Measurements from ENCODE around the gene SLIT1. TPM values are rescaled to one million over a fixed set of nuclear protein-coding genes. Genes with fewer than 3 reads are reported as not detected.

The SLIT1 gene
- polyA plus RNA-seq, 1 donor (not counting 4 experiments of a cell fraction or from before 2014, with no cell fraction given): 0.01 TPM

DNA sequence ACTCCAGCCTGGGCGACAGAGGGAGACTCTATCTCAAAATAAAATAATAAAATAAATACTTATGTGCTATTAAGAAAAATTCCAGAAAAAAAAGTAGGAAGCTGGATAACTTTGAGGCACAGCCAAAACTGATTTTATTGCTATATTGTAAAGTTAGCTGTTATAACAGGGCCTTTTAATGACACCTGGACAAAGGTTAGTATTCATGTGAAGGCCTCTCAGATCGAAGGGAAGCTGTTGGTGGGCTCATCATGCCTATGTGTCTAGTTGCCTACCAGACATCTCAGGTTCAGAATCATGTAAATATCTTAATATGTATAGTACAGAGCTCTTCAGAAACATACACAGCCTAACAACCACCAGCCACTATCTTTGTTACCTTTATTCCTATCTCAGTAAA is 210.6 kb downstream of the SLIT1 start:
- Histone ChIP-seq H3K4me1 (ENCODE audit: control insufficient read depth, extremely low read depth, insufficient read depth, low read length) (no peaks in the 10 kb centered on the region), H3K4me3 (ENCODE audit: control insufficient read depth in 2 of 3, extremely low read depth in 1 of 3, insufficient read depth in 2 of 3, low read depth in 1 of 3, low read length in 3 of 3) (no peak overlapping the region), H3K9ac (ENCODE audit: control insufficient read depth, extremely low read depth, insufficient read depth, low read length) (no peak overlapping the region), H3K27ac (ENCODE audit: control insufficient read depth, insufficient read depth, low read length) (no peak overlapping the region), H3K79me2 (ENCODE audit: control insufficient read depth, insufficient read depth, low read length) (no peaks in the 10 kb centered on the region), H3K36me3 (ENCODE audit: control insufficient read depth in 2 of 2, extremely low read depth in 1 of 2, insufficient read depth in 2 of 2, low read length in 2 of 2) (no peaks in the 10 kb centered on the region), H4K20me1 (ENCODE audit: control insufficient read depth, extremely low read depth, insufficient read depth, low read length) (no peaks in the 10 kb centered on the region), H3K9me3 (ENCODE audit: control insufficient read depth, low read depth, low read length) (no peaks in the 10 kb centered on the region), H3K9me1 (ENCODE audit: control insufficient read depth, extremely low read depth, insufficient read depth, low read length) (no peaks in the 10 kb centered on the region), H3K4me2 (ENCODE audit: control insufficient read depth, extremely low read depth, insufficient read depth, low read depth, low read length) (no peak overlapping the region), H3K27me3 (ENCODE audit: control insufficient read depth, extremely low read depth, insufficient read depth, low read length) (no peaks in the 10 kb centered on the region), H2AFZ (ENCODE audit: control insufficient read depth, low read length) (no peak overlapping the region)
- no peak for DNase-seq (ENCODE audit: low read depth, low spot score)
- FAIRE-seq: no peak
- dilution Hi-C loops (cut with MboI; ENCODE audit: extremely low pct_ligation_motif_present, low sequenced_read_pairs): no loop called here
- no peak for TF ChIP-seq EZH2 (IDR thresholded peaks at IDR 0.05; ENCODE audit: low read length)
- TF ChIP-seq, protein P1, sequence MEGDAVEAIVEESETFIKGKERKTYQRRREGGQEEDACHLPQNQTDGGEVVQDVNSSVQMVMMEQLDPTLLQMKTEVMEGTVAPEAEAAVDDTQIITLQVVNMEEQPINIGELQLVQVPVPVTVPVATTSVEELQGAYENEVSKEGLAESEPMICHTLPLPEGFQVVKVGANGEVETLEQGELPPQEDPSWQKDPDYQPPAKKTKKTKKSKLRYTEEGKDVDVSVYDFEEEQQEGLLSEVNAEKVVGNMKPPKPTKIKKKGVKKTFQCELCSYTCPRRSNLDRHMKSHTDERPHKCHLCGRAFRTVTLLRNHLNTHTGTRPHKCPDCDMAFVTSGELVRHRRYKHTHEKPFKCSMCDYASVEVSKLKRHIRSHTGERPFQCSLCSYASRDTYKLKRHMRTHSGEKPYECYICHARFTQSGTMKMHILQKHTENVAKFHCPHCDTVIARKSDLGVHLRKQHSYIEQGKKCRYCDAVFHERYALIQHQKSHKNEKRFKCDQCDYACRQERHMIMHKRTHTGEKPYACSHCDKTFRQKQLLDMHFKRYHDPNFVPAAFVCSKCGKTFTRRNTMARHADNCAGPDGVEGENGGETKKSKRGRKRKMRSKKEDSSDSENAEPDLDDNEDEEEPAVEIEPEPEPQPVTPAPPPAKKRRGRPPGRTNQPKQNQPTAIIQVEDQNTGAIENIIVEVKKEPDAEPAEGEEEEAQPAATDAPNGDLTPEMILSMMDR (optimal IDR thresholded peaks at IDR 0.05 in 1 of 3, IDR thresholded peaks at IDR 0.05 in 1 of 3, conservative IDR thresholded peaks at IDR 0.05 in 1 of 3; ENCODE audit: extremely low read depth in 1 of 3, insufficient read depth in 2 of 3, low read length in 3 of 3): no peak

DNA sequence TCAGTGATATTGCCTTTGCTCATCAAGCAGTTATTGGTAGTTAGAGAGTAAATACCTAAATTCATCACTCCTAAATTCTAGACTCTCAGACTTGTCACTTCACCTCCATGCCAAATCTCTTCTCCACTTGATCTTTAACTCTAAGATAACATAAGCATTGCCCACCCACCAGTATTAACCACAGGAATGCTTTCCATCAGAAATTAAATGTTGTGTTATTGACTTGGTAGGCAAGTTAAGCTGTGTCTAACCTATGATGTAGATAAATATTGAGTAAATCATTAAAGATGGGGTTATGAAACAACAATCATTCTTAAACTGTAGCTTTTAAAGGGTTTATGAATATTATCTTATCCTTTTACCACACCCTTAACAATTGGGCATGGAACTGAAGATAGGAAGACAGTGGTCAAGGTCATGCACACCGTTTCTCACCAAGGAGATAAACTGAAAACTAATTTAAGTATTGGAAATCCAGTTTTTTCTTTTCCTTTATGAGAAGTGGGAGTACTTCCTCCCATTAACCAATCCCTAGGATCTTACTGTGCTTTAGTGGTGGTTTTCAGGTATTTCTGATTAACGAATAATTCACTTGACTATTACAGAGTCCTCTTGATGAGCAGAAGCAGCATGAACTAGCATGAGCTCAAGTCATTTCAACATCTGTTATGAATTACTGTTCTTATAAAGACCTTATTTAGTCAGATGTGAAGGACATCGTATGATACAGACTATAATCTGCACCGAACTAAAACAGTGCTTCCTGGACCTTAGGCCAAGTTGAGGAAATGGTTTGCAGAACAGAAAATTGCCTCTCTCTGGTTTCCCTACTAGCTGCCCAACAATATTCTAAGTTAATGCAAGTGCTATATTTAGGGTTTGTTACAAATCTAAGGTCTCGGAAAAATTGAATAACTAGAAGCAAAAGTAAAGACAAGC is 211.7 kb downstream of the SLIT1 start:
- dilution Hi-C loops (cut with MboI; ENCODE audit: extremely low pct_ligation_motif_present, low sequenced_read_pairs): no loop called here
- FAIRE-seq: no peak
- H3K4me2 ChIP-seq (ENCODE audit: control insufficient read depth, extremely low read depth, insufficient read depth, low read depth, low read length): no peak overlapping the region

More for the DNA sequence above, 211.7 kb downstream of the SLIT1 start:
- H3K9ac ChIP-seq (ENCODE audit: control insufficient read depth, extremely low read depth, insufficient read depth, low read length): no peak overlapping the region
- H3K4me1 ChIP-seq (ENCODE audit: control insufficient read depth, extremely low read depth, insufficient read depth, low read length): no peaks in the 10 kb centered on the region
- DNase-seq (ENCODE audit: low read depth, low spot score): no peak
- H3K27ac ChIP-seq (ENCODE audit: control insufficient read depth, insufficient read depth, low read length): no peak overlapping the region
- no peaks in the 10 kb centered on the region for H3K27me3 ChIP-seq (ENCODE audit: control insufficient read depth, extremely low read depth, insufficient read depth, low read length)
- H2AFZ ChIP-seq (ENCODE audit: control insufficient read depth, low read length): no peak overlapping the region
- TF ChIP-seq EZH2 (IDR thresholded peaks at IDR 0.05; ENCODE audit: low read length): no peak
- TF ChIP-seq, protein P1 (optimal IDR thresholded peaks at IDR 0.05 in 1 of 3, IDR thresholded peaks at IDR 0.05 in 1 of 3, conservative IDR thresholded peaks at IDR 0.05 in 1 of 3; ENCODE audit: extremely low read depth in 1 of 3, insufficient read depth in 2 of 3, low read length in 3 of 3): no peak
- no peaks in the 10 kb centered on the region for H3K36me3 ChIP-seq (ENCODE audit: control insufficient read depth in 2 of 2, extremely low read depth in 1 of 2, insufficient read depth in 2 of 2, low read length in 2 of 2)
- no peak overlapping the region for H3K4me3 ChIP-seq (ENCODE audit: control insufficient read depth in 2 of 3, extremely low read depth in 1 of 3, insufficient read depth in 2 of 3, low read depth in 1 of 3, low read length in 3 of 3)
- no peaks in the 10 kb centered on the region for H4K20me1 ChIP-seq (ENCODE audit: control insufficient read depth, extremely low read depth, insufficient read depth, low read length)
- H3K9me3 ChIP-seq (ENCODE audit: control insufficient read depth, low read depth, low read length): no peaks in the 10 kb centered on the region
- H3K9me1 ChIP-seq (ENCODE audit: control insufficient read depth, extremely low read depth, insufficient read depth, low read length): no peaks in the 10 kb centered on the region
- no peaks in the 10 kb centered on the region for H3K79me2 ChIP-seq (ENCODE audit: control insufficient read depth, insufficient read depth, low read length)

Data from keratinocyte (primary cell).